Measurements from ENCODE around the gene MACROH2A2. TPM values are rescaled to one million over a fixed set of nuclear protein-coding genes. Genes with fewer than 3 reads are reported as not detected.
"Not testable (repeated sequence)": the region's sequence is repeated elsewhere in the genome, so short reads cannot be mapped to it uniquely, and the experiment has no call there.

MACROH2A2 gene
- total RNA-seq, 1 donor from 2014 or later = 25.5 TPM

- no peaks in the 10 kb centered on the region for H3K27me3 Mint-ChIP-seq (ENCODE audit: low read depth, unreplicated experiment)
- Histone ChIP-seq H3K9ac (ENCODE audit: low read length) (no peak overlapping the region), H3K79me2 (ENCODE audit: insufficient read depth, low read length) (no peaks in the 10 kb centered on the region), H3K27me3 (ENCODE audit: insufficient read depth, low read length) (no peaks in the 10 kb centered on the region), H3K9me3 (ENCODE audit: insufficient read depth, low read depth, low read length) (no peaks in the 10 kb centered on the region), H4K20me1 (ENCODE audit: insufficient read depth, low read length) (no peaks in the 10 kb centered on the region), H3K4me1 (ENCODE audit: insufficient read depth, low read length) (no peaks in the 10 kb centered on the region), H3K27ac (ENCODE audit: low read depth, low read length) (no peak overlapping the region), H3K36me3 (ENCODE audit: insufficient read depth, low read length) (peaks cover 16% of the 10 kb centered on the region), H2AFZ (ENCODE audit: low read depth, low read length) (no peak overlapping the region), H3K4me3 (ENCODE audit: insufficient read depth, low read depth, low read length) (no peak overlapping the region), H3K4me2 (ENCODE audit: low read length) (no peak overlapping the region)
- no peak overlapping the region for H3K27ac Mint-ChIP-seq (ENCODE audit: unreplicated experiment)
- no peaks in the 10 kb centered on the region for H3K9me3 Mint-ChIP-seq (ENCODE audit: unreplicated experiment)
- no peaks in the 10 kb centered on the region for H3K4me1 Mint-ChIP-seq (ENCODE audit: low read depth, unreplicated experiment)
- TF ChIP-seq CTCF (IDR thresholded peaks at IDR 0.05; ENCODE audit: insufficient read depth, low read depth, low read length) = no peak
- no peak for TF ChIP-seq EZH2 (IDR thresholded peaks at IDR 0.05; ENCODE audit: insufficient read depth, low read length)
- FAIRE-seq (no peak), DNase-seq (ENCODE audit: low read depth) (no peak)
- H3K4me3 Mint-ChIP-seq (ENCODE audit: unreplicated experiment) = no peak overlapping the region
- H3K36me3 Mint-ChIP-seq (ENCODE audit: low read depth, unreplicated experiment) = peaks cover 47% of the 10 kb centered on the region
Observed at GRCh38 chr10:70098271-70098670, 45.6 kb downstream of the MACROH2A2 start.

GRCh38 chr10:70101068-70101562 is 48.5 kb downstream of the MACROH2A2 start:
- not testable (repeated sequence) for H3K4me2 ChIP-seq (ENCODE audit: low read length); H3K4me1 ChIP-seq (ENCODE audit: insufficient read depth, low read length); H3K9ac ChIP-seq (ENCODE audit: low read length); H3K27me3 ChIP-seq (ENCODE audit: insufficient read depth, low read length); H3K4me3 Mint-ChIP-seq (ENCODE audit: unreplicated experiment); DNase-seq (ENCODE audit: low read depth); H3K4me1 Mint-ChIP-seq (ENCODE audit: low read depth, unreplicated experiment); FAIRE-seq; H3K9me3 ChIP-seq (ENCODE audit: insufficient read depth, low read depth, low read length); H3K9me3 Mint-ChIP-seq (ENCODE audit: unreplicated experiment); H2AFZ ChIP-seq (ENCODE audit: low read depth, low read length); H3K27ac ChIP-seq (ENCODE audit: low read depth, low read length); H3K36me3 ChIP-seq (ENCODE audit: insufficient read depth, low read length); H3K79me2 ChIP-seq (ENCODE audit: insufficient read depth, low read length); H4K20me1 ChIP-seq (ENCODE audit: insufficient read depth, low read length); H3K27ac Mint-ChIP-seq (ENCODE audit: unreplicated experiment); H3K27me3 Mint-ChIP-seq (ENCODE audit: low read depth, unreplicated experiment); H3K4me3 ChIP-seq (ENCODE audit: insufficient read depth, low read depth, low read length)
- peaks cover 42% of the 10 kb centered on the region for H3K36me3 Mint-ChIP-seq (ENCODE audit: low read depth, unreplicated experiment)

GRCh38 chr10:70101668-70102067 is 49.0 kb downstream of the MACROH2A2 start:
- Histone ChIP-seq H3K4me2 (ENCODE audit: low read length) (no peak overlapping the region), H3K9me3 (ENCODE audit: insufficient read depth, low read depth, low read length) (no peaks in the 10 kb centered on the region), H3K4me1 (ENCODE audit: insufficient read depth, low read length) (no peaks in the 10 kb centered on the region), H3K27me3 (ENCODE audit: insufficient read depth, low read length) (no peaks in the 10 kb centered on the region), H3K4me3 (ENCODE audit: insufficient read depth, low read depth, low read length) (no peak overlapping the region), H3K9ac (ENCODE audit: low read length) (no peak overlapping the region), H2AFZ (ENCODE audit: low read depth, low read length) (no peak overlapping the region), H4K20me1 (ENCODE audit: insufficient read depth, low read length) (no peaks in the 10 kb centered on the region), H3K27ac (ENCODE audit: low read depth, low read length) (no peak overlapping the region), H3K36me3 (ENCODE audit: insufficient read depth, low read length) (peaks cover 6% of the 10 kb centered on the region), H3K79me2 (ENCODE audit: insufficient read depth, low read length) (no peaks in the 10 kb centered on the region)
- DNase-seq (ENCODE audit: low read depth) (no peak), FAIRE-seq (no peak)
- no peak overlapping the region for H3K27ac Mint-ChIP-seq (ENCODE audit: unreplicated experiment)
- no peak for TF ChIP-seq CTCF (IDR thresholded peaks at IDR 0.05; ENCODE audit: insufficient read depth, low read depth, low read length)
- TF ChIP-seq EZH2 (IDR thresholded peaks at IDR 0.05; ENCODE audit: insufficient read depth, low read length) = no peak
- H3K4me3 Mint-ChIP-seq (ENCODE audit: unreplicated experiment) = no peak overlapping the region
- H3K27me3 Mint-ChIP-seq (ENCODE audit: low read depth, unreplicated experiment) = no peaks in the 10 kb centered on the region
- H3K36me3 Mint-ChIP-seq (ENCODE audit: low read depth, unreplicated experiment) = peaks cover 42% of the 10 kb centered on the region
- H3K9me3 Mint-ChIP-seq (ENCODE audit: unreplicated experiment) = no peaks in the 10 kb centered on the region
- no peaks in the 10 kb centered on the region for H3K4me1 Mint-ChIP-seq (ENCODE audit: low read depth, unreplicated experiment)

Measured in astrocyte (in vitro differentiated cells and primary cell).